Thyroid gland (tissue), 4 donors: Measurements from ENCODE around the gene CAPN5. TPM values are rescaled to one million over a fixed set of nuclear protein-coding genes. Genes with fewer than 3 reads are reported as not detected.

Experiments
- DNase-seq, 2 donors: peaks; one replicate each; pipeline ENCODE4 v3.0.0-alpha.2; 2019
- H3K27ac ChIP-seq, 3 donors: fragments of 200-600 bp; sonication (generic); 1 replicate in 2 of 3; 2 replicates in 1 of 3; pipeline ENCODE4 v1.5.1; 2016 to 2019; ENCODE audit warnings: mild to moderate bottlenecking in 1 of 3, moderate library complexity in 1 of 3
- H3K27me3 ChIP-seq: fragments of 200-600 bp; sonication (generic); one replicate; pipeline ENCODE4 v1.5.1; 2019
- H3K36me3 ChIP-seq, 2 donors: fragments of 200-600 bp; sonication (generic); one replicate each; pipeline ENCODE4 v1.5.1; 2016 to 2019
- H3K4me1 ChIP-seq, 2 donors: fragments of 200-600 bp; sonication (generic); one replicate each; pipeline ENCODE4 v1.5.1; 2017 to 2019
- H3K4me3 ChIP-seq, 3 donors: fragments of 200-600 bp; sonication (generic); replicated peaks in 1 of 3; 1 replicate in 2 of 3; 2 replicates in 1 of 3; pipeline ENCODE4 v1.5.1; 2016; ENCODE audit warnings: mild to moderate bottlenecking in 1 of 3
- H3K9me3 ChIP-seq: fragments of 200-600 bp; sonication (generic); one replicate; pipeline ENCODE4 v1.5.1; 2017
- POLR2A ChIP-seq, 2 donors: fragments of 450-650 bp; IDR thresholded peaks; one replicate each; pipeline ENCODE4 v1.6.1; 2017; ENCODE audit warnings: antibody characterized with exemption in 2 of 2, mild to moderate bottlenecking in 2 of 2, moderate library complexity in 1 of 2
- WGBS, 2 donors: methylation state at CpG; one replicate each; pipeline ENCODE4 v1.1.5; 2017; 5-methylcytosine and 5-hydroxymethylcytosine counted together
- intact Hi-C: fragments of 100-400 bp; cut with DNase I; formaldehyde crosslinking; loops from one replicate; pipeline ENCODE4 v1.15.1; 2023
- total RNA-seq, 4 donors: library from RNA; depleted of rRNA; stranded (reverse); fragments of >200 nt; gene quantifications; one replicate each; pipeline ENCODE4 v1.2.3, GENCODE V29; 2016
- TF ChIP-seq, protein P1 (sequence below), 6 experiments: fragments of 200-600 bp in 3 of 6; fragments of 450-650 bp in 3 of 6; sonication (generic) in 3 of 6; IDR thresholded peaks; one replicate each; pipeline ENCODE4 v1.5.1; 2016 to 2019; ENCODE audit warnings: antibody characterized with exemption in 6 of 6, mild to moderate bottlenecking in 2 of 6, inconsistent platforms in 1 of 6, moderate library complexity in 1 of 6

Gene CAPN5
- total RNA-seq, 4 donors from 2014 or later, result 3.0 to 5.6 (median 4.1) TPM

DNA sequence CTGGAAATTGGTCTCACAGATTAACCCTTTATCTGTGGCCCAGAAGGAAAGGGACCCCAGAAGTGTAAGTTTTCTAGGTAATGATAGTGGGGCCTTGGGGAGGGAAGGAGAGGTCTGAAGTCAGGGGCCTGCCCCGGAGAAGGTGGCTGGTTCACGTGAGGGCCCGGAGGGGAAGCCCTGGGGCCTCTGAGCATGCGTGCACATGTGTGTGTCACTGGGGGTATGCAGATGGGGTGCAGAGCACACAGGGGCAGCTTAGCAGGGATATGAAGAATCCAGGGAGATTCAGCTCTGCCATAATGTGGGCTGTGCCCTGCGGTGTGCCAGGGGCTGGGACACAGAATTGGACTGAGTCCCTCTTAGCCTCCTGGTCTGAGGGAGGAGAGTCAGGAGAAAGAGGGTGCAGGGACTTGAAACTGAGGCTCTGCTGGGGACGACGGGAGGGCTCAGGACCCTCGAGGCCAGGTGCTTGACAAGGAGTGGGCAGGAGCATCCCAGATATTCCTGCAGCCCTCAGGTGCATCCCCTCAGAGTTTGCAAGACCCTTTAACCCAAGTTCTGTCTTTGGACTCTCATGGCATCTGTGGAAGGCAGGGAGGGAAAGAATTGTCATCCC is 76.7 kb downstream of the CAPN5 start:
- H3K4me3 ChIP-seq, result no peak overlapping the region
- H3K27me3 ChIP-seq, result peaks cover 2% of the 10 kb centered on the region
- no peak for DNase-seq
- WGBS, 2 donors, result 87 to 94% methylated on average over 8 of the region's 8 CpGs
- TF ChIP-seq, protein P1, sequence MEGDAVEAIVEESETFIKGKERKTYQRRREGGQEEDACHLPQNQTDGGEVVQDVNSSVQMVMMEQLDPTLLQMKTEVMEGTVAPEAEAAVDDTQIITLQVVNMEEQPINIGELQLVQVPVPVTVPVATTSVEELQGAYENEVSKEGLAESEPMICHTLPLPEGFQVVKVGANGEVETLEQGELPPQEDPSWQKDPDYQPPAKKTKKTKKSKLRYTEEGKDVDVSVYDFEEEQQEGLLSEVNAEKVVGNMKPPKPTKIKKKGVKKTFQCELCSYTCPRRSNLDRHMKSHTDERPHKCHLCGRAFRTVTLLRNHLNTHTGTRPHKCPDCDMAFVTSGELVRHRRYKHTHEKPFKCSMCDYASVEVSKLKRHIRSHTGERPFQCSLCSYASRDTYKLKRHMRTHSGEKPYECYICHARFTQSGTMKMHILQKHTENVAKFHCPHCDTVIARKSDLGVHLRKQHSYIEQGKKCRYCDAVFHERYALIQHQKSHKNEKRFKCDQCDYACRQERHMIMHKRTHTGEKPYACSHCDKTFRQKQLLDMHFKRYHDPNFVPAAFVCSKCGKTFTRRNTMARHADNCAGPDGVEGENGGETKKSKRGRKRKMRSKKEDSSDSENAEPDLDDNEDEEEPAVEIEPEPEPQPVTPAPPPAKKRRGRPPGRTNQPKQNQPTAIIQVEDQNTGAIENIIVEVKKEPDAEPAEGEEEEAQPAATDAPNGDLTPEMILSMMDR (IDR thresholded peaks at IDR 0.05), result no peak
- no peak for TF ChIP-seq POLR2A (IDR thresholded peaks at IDR 0.05)
- H3K9me3 ChIP-seq, result no peaks in the 10 kb centered on the region
- intact Hi-C loops, result no loop called here
- H3K36me3 ChIP-seq, result no peaks in the 10 kb centered on the region
- peaks cover 0 to 9% of the 10 kb centered on the region in 2 donors for H3K4me1 ChIP-seq
- H3K27ac ChIP-seq, result no peak overlapping the region

- Histone ChIP-seq H3K4me1 (peaks cover 0 to 9% of the 10 kb centered on the region in 2 donors), H3K27me3 (no peaks in the 10 kb centered on the region), H3K4me3 (no peak overlapping the region), H3K27ac (no peak overlapping the region), H3K9me3 (no peaks in the 10 kb centered on the region), H3K36me3 (no peaks in the 10 kb centered on the region)
- TF ChIP-seq, protein P1 (IDR thresholded peaks at IDR 0.05), result no peak
- TF ChIP-seq POLR2A (IDR thresholded peaks at IDR 0.05), result no peak
- DNase-seq, result no peak
- intact Hi-C loops, result no loop called here
- WGBS, 2 donors, result 94 to 96% methylated on average over 8 of the region's 9 CpGs
Measured at GRCh38 chr11:77144196-77144856, 77.6 kb downstream of the CAPN5 start.

GRCh38 chr11:77144857-77145428 is 78.2 kb downstream of the CAPN5 start:
- no peaks in the 10 kb centered on the region for H3K9me3 ChIP-seq
- H3K4me3 ChIP-seq, result no peak overlapping the region
- no peak for TF ChIP-seq POLR2A (IDR thresholded peaks at IDR 0.05)
- TF ChIP-seq, protein P1 (IDR thresholded peaks at IDR 0.05), result no peak
- H3K27me3 ChIP-seq, result no peaks in the 10 kb centered on the region
- no peak overlapping the region for H3K27ac ChIP-seq
- no peak for DNase-seq
- intact Hi-C loops, result no loop called here
- peaks cover 0 to 9% of the 10 kb centered on the region in 2 donors for H3K4me1 ChIP-seq
- 86 to 99% methylated on average over 6 of the region's 7 CpGs for WGBS, 2 donors
- no peaks in the 10 kb centered on the region for H3K36me3 ChIP-seq

DNA sequence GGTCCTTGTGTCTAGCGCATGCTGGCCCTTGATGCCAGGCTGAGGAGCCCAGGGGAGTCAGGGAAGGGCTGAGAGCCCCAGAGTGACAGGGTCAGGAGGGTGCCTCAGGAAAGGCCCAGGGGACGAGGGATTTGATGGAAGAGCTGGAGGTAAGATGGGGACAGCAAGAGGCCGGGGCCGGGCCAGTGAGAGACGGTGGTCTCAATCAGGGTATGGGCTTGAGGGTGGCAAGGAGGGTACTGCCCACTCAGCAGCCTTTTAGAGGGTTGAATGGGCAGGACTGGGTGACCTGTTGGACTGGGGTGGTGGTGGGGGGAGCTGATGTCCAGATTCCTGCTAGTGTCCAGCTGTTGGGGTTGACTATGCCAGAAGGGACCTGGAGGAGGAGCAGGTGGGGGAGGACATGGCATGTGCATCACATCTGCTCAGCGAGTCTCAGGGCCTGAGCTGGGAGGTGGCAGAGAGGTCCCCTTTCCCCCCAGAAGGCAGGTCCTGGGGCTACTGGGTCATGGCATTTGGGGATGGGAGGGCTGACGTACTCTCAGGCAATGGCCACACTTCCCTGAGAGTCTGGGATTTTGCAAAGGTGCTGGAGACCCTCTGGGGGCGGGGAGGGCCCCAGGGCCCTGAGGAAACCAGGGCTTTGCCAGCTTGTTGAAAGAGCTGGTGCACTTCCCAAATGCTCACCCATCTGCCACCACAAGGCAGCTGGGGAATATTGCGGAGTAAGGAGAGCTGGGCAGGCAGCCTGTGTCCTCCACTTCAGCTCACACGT is 79.7 kb downstream of the CAPN5 start:
- no peak for TF ChIP-seq POLR2A (IDR thresholded peaks at IDR 0.05)
- TF ChIP-seq, protein P1 (IDR thresholded peaks at IDR 0.05), result no peak
- H3K27me3 ChIP-seq, result no peaks in the 10 kb centered on the region
- peaks cover 0 to 9% of the 10 kb centered on the region in 2 donors for H3K4me1 ChIP-seq
- intact Hi-C loops, result no loop called here
- DNase-seq, result no peak
- H3K27ac ChIP-seq, result no peak overlapping the region
- H3K4me3 ChIP-seq, result no peak overlapping the region
- no peaks in the 10 kb centered on the region for H3K36me3 ChIP-seq
- no peaks in the 10 kb centered on the region for H3K9me3 ChIP-seq
- WGBS, 2 donors, result 91 to 94% methylated on average over 10 of the region's 10 CpGs
